ENCODE results near the gene ANGPTL2. TPM values are rescaled to one million over a fixed set of nuclear protein-coding genes. Genes with fewer than 3 reads are reported as not detected.

Gene ANGPTL2
- total and polyA plus RNA-seq, 3 experiments from 2014 or later: not detected

- Mint-ChIP-seq H3K27me3 (peaks cover 4 to 12% of the 10 kb centered on the region in 2 donors), H3K36me3 (peaks cover 0 to 7% (median 2%) of the 10 kb centered on the region in 3 donors), H3K9me3 (no peaks in the 10 kb centered on the region), H3K4me3 (no peak overlapping the region), H3K27ac (peak overlapping the region in 1 of 8 donors; percentile 24), H3K4me1 (peaks cover 13 to 20% (median 17%) of the 10 kb centered on the region in 3 donors)
- Histone ChIP-seq H3K36me3 (ENCODE audit: insufficient read depth, low read length) (no peaks in the 10 kb centered on the region), H3K27me3 (ENCODE audit: insufficient read depth, low read length, poor library complexity, severe bottlenecking) (no peaks in the 10 kb centered on the region), H3K9me3 (ENCODE audit: low read length) (no peaks in the 10 kb centered on the region), H3K4me3 (ENCODE audit: low read length) (no peak overlapping the region), H3K27ac (ENCODE audit: low read depth, low read length) (no peak overlapping the region), H3K4me1 (ENCODE audit: insufficient read depth, low read length) (peaks cover 9% of the 10 kb centered on the region)
- ChIA-PET CTCF (no interaction called here), POLR2A (no interaction called here)
- DNase-seq: no peak
These were observed 7.8 kb downstream of the ANGPTL2 start for GRCh38 chr9:127114606-127115005.

GRCh38 chr9:127113191-127113972, 9.1 kb downstream of the ANGPTL2 start:
- Mint-ChIP-seq H3K27ac (peak overlapping the region in 2 of 8 donors; percentile 36 to 62), H3K4me1 (peaks cover 13 to 20% (median 17%) of the 10 kb centered on the region in 3 donors), H3K36me3 (peaks cover 0 to 2% (median 0%) of the 10 kb centered on the region in 3 donors), H3K9me3 (no peaks in the 10 kb centered on the region), H3K27me3 (peaks cover 3 to 6% of the 10 kb centered on the region in 2 donors), H3K4me3 (no peak overlapping the region)
- H3K27ac ChIP-seq (ENCODE audit: low read depth, low read length): no peak overlapping the region
- no peaks in the 10 kb centered on the region for H3K36me3 ChIP-seq (ENCODE audit: insufficient read depth, low read length)
- no peaks in the 10 kb centered on the region for H3K9me3 ChIP-seq (ENCODE audit: low read length)
- H3K4me3 ChIP-seq (ENCODE audit: low read length): no peak overlapping the region
- no peak for DNase-seq
- H3K4me1 ChIP-seq (ENCODE audit: insufficient read depth, low read length): peaks cover 9% of the 10 kb centered on the region
- H3K27me3 ChIP-seq (ENCODE audit: insufficient read depth, low read length, poor library complexity, severe bottlenecking): no peaks in the 10 kb centered on the region
- CTCF ChIA-PET: no interaction called here
- POLR2A ChIA-PET: no interaction called here

- Mint-ChIP-seq H3K9me3 (no peaks in the 10 kb centered on the region), H3K36me3 (peaks cover 0 to 3% (median 0%) of the 10 kb centered on the region in 3 donors), H3K27me3 (peaks cover 3 to 6% of the 10 kb centered on the region in 2 donors), H3K4me3 (no peak overlapping the region), H3K27ac (no peak overlapping the region), H3K4me1 (peaks cover 13 to 20% (median 17%) of the 10 kb centered on the region in 3 donors)
- H3K27ac ChIP-seq (ENCODE audit: low read depth, low read length): no peak overlapping the region
- CTCF ChIA-PET: no interaction called here
- DNase-seq: no peak
- no peaks in the 10 kb centered on the region for H3K9me3 ChIP-seq (ENCODE audit: low read length)
- H3K4me3 ChIP-seq (ENCODE audit: low read length): no peak overlapping the region
- no peaks in the 10 kb centered on the region for H3K36me3 ChIP-seq (ENCODE audit: insufficient read depth, low read length)
- H3K4me1 ChIP-seq (ENCODE audit: insufficient read depth, low read length): peaks cover 9% of the 10 kb centered on the region
- POLR2A ChIA-PET: no interaction called here
- H3K27me3 ChIP-seq (ENCODE audit: insufficient read depth, low read length, poor library complexity, severe bottlenecking): no peaks in the 10 kb centered on the region
These were observed 9.7 kb downstream of the ANGPTL2 start for GRCh38 chr9:127112735-127113161.

GRCh38 chr9:127112056-127112455, 10.4 kb downstream of the ANGPTL2 start:
- Histone ChIP-seq H3K27ac (ENCODE audit: low read depth, low read length) (no peak overlapping the region), H3K36me3 (ENCODE audit: insufficient read depth, low read length) (no peaks in the 10 kb centered on the region), H3K4me1 (ENCODE audit: insufficient read depth, low read length) (peaks cover 9% of the 10 kb centered on the region), H3K4me3 (ENCODE audit: low read length) (no peak overlapping the region), H3K9me3 (ENCODE audit: low read length) (no peaks in the 10 kb centered on the region), H3K27me3 (ENCODE audit: insufficient read depth, low read length, poor library complexity, severe bottlenecking) (no peaks in the 10 kb centered on the region)
- DNase-seq: no peak
- H3K4me3 Mint-ChIP-seq: no peak overlapping the region
- CTCF ChIA-PET: no interaction called here
- H3K4me1 Mint-ChIP-seq: peaks cover 12 to 18% (median 14%) of the 10 kb centered on the region in 3 donors
- peaks cover 0 to 3% of the 10 kb centered on the region in 2 donors for H3K27me3 Mint-ChIP-seq
- POLR2A ChIA-PET: no interaction called here
- peaks cover 0 to 3% (median 0%) of the 10 kb centered on the region in 3 donors for H3K36me3 Mint-ChIP-seq
- no peak overlapping the region for H3K27ac Mint-ChIP-seq
- no peaks in the 10 kb centered on the region for H3K9me3 Mint-ChIP-seq

GRCh38 chr9:127109212-127109711, 13.2 kb downstream of the ANGPTL2 start:
- CTCF ChIA-PET: no interaction called here
- Mint-ChIP-seq H3K36me3 (peaks cover 0 to 8% (median 0%) of the 10 kb centered on the region in 3 donors), H3K4me3 (no peak overlapping the region), H3K27ac (peak overlapping the region in 1 of 8 donors; percentile 36), H3K27me3 (peaks cover 0 to 2% of the 10 kb centered on the region in 2 donors), H3K4me1 (no peaks in the 10 kb centered on the region), H3K9me3 (no peaks in the 10 kb centered on the region)
- Histone ChIP-seq H3K27ac (ENCODE audit: low read depth, low read length) (no peak overlapping the region), H3K4me1 (ENCODE audit: insufficient read depth, low read length) (no peaks in the 10 kb centered on the region), H3K27me3 (ENCODE audit: insufficient read depth, low read length, poor library complexity, severe bottlenecking) (no peaks in the 10 kb centered on the region), H3K4me3 (ENCODE audit: low read length) (no peak overlapping the region), H3K36me3 (ENCODE audit: insufficient read depth, low read length) (no peaks in the 10 kb centered on the region), H3K9me3 (ENCODE audit: low read length) (no peaks in the 10 kb centered on the region)
- no peak for DNase-seq
- POLR2A ChIA-PET: no interaction called here

GRCh38 chr9:127107929-127108876, 14.2 kb downstream of the ANGPTL2 start:
- Histone ChIP-seq H3K36me3 (ENCODE audit: insufficient read depth, low read length) (no peaks in the 10 kb centered on the region), H3K27me3 (ENCODE audit: insufficient read depth, low read length, poor library complexity, severe bottlenecking) (no peaks in the 10 kb centered on the region), H3K9me3 (ENCODE audit: low read length) (no peaks in the 10 kb centered on the region), H3K27ac (ENCODE audit: low read depth, low read length) (no peak overlapping the region), H3K4me3 (ENCODE audit: low read length) (no peak overlapping the region), H3K4me1 (ENCODE audit: insufficient read depth, low read length) (no peaks in the 10 kb centered on the region)
- Mint-ChIP-seq H3K27ac (no peak overlapping the region), H3K9me3 (no peaks in the 10 kb centered on the region), H3K27me3 (peaks cover 0 to 2% of the 10 kb centered on the region in 2 donors), H3K36me3 (peaks cover 0 to 8% (median 0%) of the 10 kb centered on the region in 3 donors), H3K4me1 (no peaks in the 10 kb centered on the region), H3K4me3 (no peak overlapping the region)
- POLR2A ChIA-PET: no interaction called here
- no peak for DNase-seq
- CTCF ChIA-PET: no interaction called here

GRCh38 chr9:127107171-127107928, 15.1 kb downstream of the ANGPTL2 start:
- Histone ChIP-seq H3K4me1 (ENCODE audit: insufficient read depth, low read length) (no peaks in the 10 kb centered on the region), H3K27ac (ENCODE audit: low read depth, low read length) (no peak overlapping the region), H3K4me3 (ENCODE audit: low read length) (no peak overlapping the region), H3K9me3 (ENCODE audit: low read length) (no peaks in the 10 kb centered on the region), H3K27me3 (ENCODE audit: insufficient read depth, low read length, poor library complexity, severe bottlenecking) (no peaks in the 10 kb centered on the region), H3K36me3 (ENCODE audit: insufficient read depth, low read length) (no peaks in the 10 kb centered on the region)
- ChIA-PET POLR2A (no interaction called here), CTCF (interaction anchor here (1.5 kb wide), 1 partner anchor 16 kb away, joined by 3 read pairs; the partner anchor contains the start of gene ANGPTL2)
- Mint-ChIP-seq H3K27me3 (peaks cover 0 to 2% of the 10 kb centered on the region in 2 donors), H3K36me3 (peaks cover 0 to 6% (median 0%) of the 10 kb centered on the region in 3 donors), H3K27ac (no peak overlapping the region), H3K4me3 (no peak overlapping the region), H3K9me3 (no peaks in the 10 kb centered on the region), H3K4me1 (no peaks in the 10 kb centered on the region)
- DNase-seq: no peak
